ENCODE measurements around the gene FAM151A. TPM values are rescaled to one million over a fixed set of nuclear protein-coding genes. Genes with fewer than 3 reads are reported as not detected.

Gene FAM151A
- total RNA-seq, 4 donors from 2014 or later, result not detected

GRCh38 chr1:54567961-54568360, 55.4 kb downstream of the FAM151A start:
- Histone ChIP-seq H3K27me3 (no peaks in the 10 kb centered on the region), H3K27ac (replicated peaks in 1 of 4) (peak overlapping the region; percentile 75 to 83 (median 76)), H3K36me3 (no peaks in the 10 kb centered on the region), H3K4me3 (no peak overlapping the region), H3K4me1 (peaks cover 50 to 58% (median 54%) of the 10 kb centered on the region in 4 donors), H3K9me3 (no peaks in the 10 kb centered on the region)
- DNase-seq (ENCODE audit: extremely low spot score), result no peak
- 50% methylated on average over 5 of the region's 5 CpGs for WGBS
- intact Hi-C loops (cut with DNase I), result no loop called here
- peak; percentile 32 for TF ChIP-seq EP300 (IDR thresholded peaks at IDR 0.05)
- no peak for TF ChIP-seq POLR2A (IDR thresholded peaks at IDR 0.05; ENCODE audit: low read depth)
- peak; percentile 75 to 76 for TF ChIP-seq POLR2AphosphoS5 (IDR thresholded peaks at IDR 0.05)

- 80% methylated on average over 5 of the region's 5 CpGs for WGBS
- Histone ChIP-seq H3K4me1 (peaks cover 39 to 47% (median 41%) of the 10 kb centered on the region in 4 donors), H3K4me3 (no peak overlapping the region), H3K9me3 (no peaks in the 10 kb centered on the region), H3K27ac (replicated peaks in 1 of 4) (peak overlapping the region in 3 of 4 donors; percentile 75 to 83 (median 78)), H3K27me3 (no peaks in the 10 kb centered on the region), H3K36me3 (no peaks in the 10 kb centered on the region)
- DNase-seq (ENCODE audit: extremely low spot score), result no peak
- TF ChIP-seq POLR2A (IDR thresholded peaks at IDR 0.05; ENCODE audit: low read depth) (no peak), CTCF (IDR thresholded peaks at IDR 0.05) (no peak), POLR2AphosphoS5 (IDR thresholded peaks at IDR 0.05) (no peak), EP300 (IDR thresholded peaks at IDR 0.05) (no peak)
- intact Hi-C loops (cut with DNase I), result no loop called here
These were observed 56.7 kb downstream of the FAM151A start for GRCh38 chr1:54566438-54567141.

- intact Hi-C loops (cut with DNase I), result no loop called here
- DNase-seq (ENCODE audit: extremely low spot score), result no peak
- no peaks in the 10 kb centered on the region for H3K9me3 ChIP-seq
These were observed 58.2 kb downstream of the FAM151A start for GRCh38 chr1:54565113-54565501.

GRCh38 chr1:54564312-54565112, 58.8 kb downstream of the FAM151A start:
- intact Hi-C loops (cut with DNase I), result no loop called here
- no peaks in the 10 kb centered on the region for H3K9me3 ChIP-seq
- no peaks in the 10 kb centered on the region for H3K27me3 ChIP-seq
- no peaks in the 10 kb centered on the region for H3K36me3 ChIP-seq
- TF ChIP-seq CTCF (IDR thresholded peaks at IDR 0.05) (no peak), EP300 (IDR thresholded peaks at IDR 0.05) (no peak), POLR2AphosphoS5 (IDR thresholded peaks at IDR 0.05) (no peak), POLR2A (IDR thresholded peaks at IDR 0.05; ENCODE audit: low read depth) (no peak)
- peak overlapping the region in 1 of 4 donors; percentile 12 for H3K27ac ChIP-seq (replicated peaks in 1 of 4)
- no peak for DNase-seq (ENCODE audit: extremely low spot score)
- H3K4me1 ChIP-seq, result peaks cover 33 to 40% (median 36%) of the 10 kb centered on the region in 4 donors
- 75% methylated on average over 17 of the region's 17 CpGs for WGBS
- no peak overlapping the region for H3K4me3 ChIP-seq

More at GRCh38 chr1:54565113-54565501, 58.2 kb downstream of the FAM151A start:
- no peak overlapping the region for H3K4me3 ChIP-seq
- H3K36me3 ChIP-seq, result no peaks in the 10 kb centered on the region
- H3K27me3 ChIP-seq, result no peaks in the 10 kb centered on the region
- peak overlapping the region in 1 of 4 donors; percentile 12 for H3K27ac ChIP-seq (replicated peaks in 1 of 4)
- peaks cover 27 to 39% (median 36%) of the 10 kb centered on the region in 4 donors for H3K4me1 ChIP-seq
- no peak for TF ChIP-seq CTCF (IDR thresholded peaks at IDR 0.05)
- TF ChIP-seq POLR2AphosphoS5 (IDR thresholded peaks at IDR 0.05), result no peak
- no peak for TF ChIP-seq POLR2A (IDR thresholded peaks at IDR 0.05; ENCODE audit: low read depth)
- TF ChIP-seq EP300 (IDR thresholded peaks at IDR 0.05), result no peak
- WGBS, result 97% methylated on average over 4 of the region's 4 CpGs

GRCh38 chr1:54559771-54560231, 63.5 kb downstream of the FAM151A start:
- no peak for DNase-seq (ENCODE audit: extremely low spot score)
- Histone ChIP-seq H3K27ac (replicated peaks in 1 of 4) (peak overlapping the region; percentile 32 to 84 (median 72)), H3K27me3 (no peaks in the 10 kb centered on the region), H3K9me3 (peaks cover 0 to 3% (median 0%) of the 10 kb centered on the region in 4 donors), H3K4me3 (no peak overlapping the region), H3K36me3 (no peaks in the 10 kb centered on the region), H3K4me1 (peaks cover 29 to 38% (median 36%) of the 10 kb centered on the region in 4 donors)
- peak in 1 of 2 donors; percentile 8 for TF ChIP-seq POLR2AphosphoS5 (IDR thresholded peaks at IDR 0.05)
- no peak for TF ChIP-seq CTCF (IDR thresholded peaks at IDR 0.05)
- TF ChIP-seq EP300 (IDR thresholded peaks at IDR 0.05), result no peak
- TF ChIP-seq POLR2A (IDR thresholded peaks at IDR 0.05; ENCODE audit: low read depth), result no peak
- WGBS, result 61% methylated on average over 3 of the region's 3 CpGs
- intact Hi-C loops (cut with DNase I), result no loop called here
